HCT116 (cell line): ENCODE measurements around the gene NEURL1. TPM values are rescaled to one million over a fixed set of nuclear protein-coding genes. Genes with fewer than 3 reads are reported as not detected.

ENCODE experiments used
- ATAC-seq: fragments of 200-7000 bp; cut with Tn5 transposase; 2 replicates; pipeline ENCODE4 v1.9.1; 2020; ENCODE audit warnings: mild to moderate bottlenecking, moderate library complexity
- BruUV-seq: library from RNA; stranded (reverse); fragments of 400-500 nt; replicated peaks from 2 replicates; lab custom pipeline; 2021; lab: Mats Ljungman, UMichigan
- CTCF ChIA-PET: fragments of 300-600 bp; sonication (Branson Sonifier 250); formaldehyde crosslinking; loops from one replicate; lab custom pipeline; 2021; ENCODE audit warnings: antibody characterized with exemption; lab: Charles Lee
- POLR2A ChIA-PET: fragments of 300-600, 350-600 bp; sonication (Branson Sonifier 250); formaldehyde crosslinking; loops from one replicate; lab custom pipeline; 2021; ENCODE audit warnings: antibody characterized with exemption; lab: Charles Lee
- RAD21 ChIA-PET, 2 experiments: fragments of 300-600 bp; sonication (Branson Sonifier 250); formaldehyde crosslinking; loops; one replicate each; lab custom pipeline; 2023; ENCODE audit warnings: low total read pairs in 2 of 2; ENCODE audit not compliant: uncharacterized antibody in 2 of 2, unreplicated experiment in 2 of 2, low non-redundant PET in 1 of 2; lab: Charles Lee
- DNase-seq: peaks from one replicate; pipeline ENCODE4 v3.0.0-alpha.2; 2010; ENCODE audit warnings: low read depth, low spot score
- H2AFZ ChIP-seq: fragments of 200-600 bp; shearing (Covaris generic), sonication (generic); 2 replicates; pipeline ENCODE4 v1.6.1; 2017; ENCODE audit warnings: low read depth, mixed run types, mixed read lengths, antibody characterized with exemption, low read length; ENCODE audit not compliant: poor library complexity, severe bottlenecking
- H3K27ac ChIP-seq: 2 replicates; pipeline ENCODE4 v1.5.1; 2012; ENCODE audit warnings: low read depth, low read length
- H3K27me3 ChIP-seq: fragments of 200-600 bp; sonication (generic); 2 replicates; pipeline ENCODE4 v1.6.1; 2016; ENCODE audit warnings: mixed run types, low read length, mixed read lengths; ENCODE audit not compliant: insufficient read depth
- H3K36me3 ChIP-seq, 2 experiments: fragments of 200-500 bp in 1 of 2; fragments of 200-600 bp in 1 of 2; sonication (Bioruptor generic) in 1 of 2; sonication (generic) in 1 of 2; 2 replicates each; pipeline versions ENCODE4 v1.5.1 to v1.6.1; 2014 to 2016; ENCODE audit warnings: low read length in 2 of 2, inconsistent platforms in 1 of 2, mixed read lengths in 1 of 2, mixed run types in 1 of 2; ENCODE audit not compliant: insufficient read depth in 2 of 2, control insufficient read depth in 1 of 2
- H3K4me1 ChIP-seq, 2 experiments: fragments of 200-600 bp in 1 of 2; sonication (generic) in 1 of 2; 2 replicates each; pipeline versions ENCODE4 v1.5.1 to v1.6.1; 2012 to 2017; ENCODE audit warnings: low read length in 2 of 2, inconsistent platforms in 1 of 2, mild to moderate bottlenecking in 1 of 2, mixed read lengths in 1 of 2, mixed run types in 1 of 2, moderate library complexity in 1 of 2; ENCODE audit not compliant: insufficient read depth in 2 of 2, control insufficient read depth in 1 of 2
- H3K4me2 ChIP-seq: fragments of 200-600 bp; sonication (generic); 2 replicates; pipeline ENCODE4 v1.6.1; 2017; ENCODE audit warnings: mixed run types, low read length, mixed read lengths
- H3K4me3 ChIP-seq, 2 experiments: fragments of 200-600 bp in 1 of 2; sonication (generic) in 1 of 2; replicated peaks in 1 of 2; 2 replicates each; pipeline ENCODE4 v1.5.1; 2011 to 2016; ENCODE audit warnings: low read length in 2 of 2, control low read depth in 1 of 2, low read depth in 1 of 2, mild to moderate bottlenecking in 1 of 2, mixed read lengths in 1 of 2, mixed run types in 1 of 2
- H3K79me2 ChIP-seq: fragments of 200-600 bp; sonication (generic); 2 replicates; pipeline ENCODE4 v1.6.1; 2017; ENCODE audit warnings: mild to moderate bottlenecking, mixed run types, low read length, moderate library complexity, mixed read lengths; ENCODE audit not compliant: insufficient read depth
- H3K9ac ChIP-seq: fragments of 200-600 bp; sonication (generic); 2 replicates; pipeline ENCODE4 v1.6.1; 2016; ENCODE audit warnings: low read length, mixed read lengths
- H3K9me2 ChIP-seq: fragments of 200-600 bp; sonication (generic), shearing (Covaris generic); 2 replicates; pipeline ENCODE4 v1.6.1; 2017; ENCODE audit warnings: mixed run types, mild to moderate bottlenecking, moderate library complexity; ENCODE audit not compliant: insufficient read depth
- H3K9me3 ChIP-seq, 2 experiments: fragments of 200-500 bp in 1 of 2; fragments of 200-600 bp in 1 of 2; sonication (Bioruptor generic) in 1 of 2; sonication (generic) in 1 of 2; 2 replicates each; pipeline ENCODE4 v1.6.1; 2014 to 2017; ENCODE audit warnings: low read length in 2 of 2, mixed read lengths in 2 of 2, inconsistent platforms in 1 of 2, low read depth in 1 of 2, mild to moderate bottlenecking in 1 of 2, mixed run types in 1 of 2, moderate library complexity in 1 of 2; ENCODE audit not compliant: control insufficient read depth in 1 of 2, insufficient read depth in 1 of 2
- H4K20me1 ChIP-seq: fragments of 200-600 bp; sonication (generic), shearing (Covaris generic); 2 replicates; pipeline ENCODE4 v1.6.1; 2017; ENCODE audit warnings: mixed run types, mild to moderate bottlenecking, moderate library complexity; ENCODE audit not compliant: insufficient read depth
- CEBPB ChIP-seq: IDR thresholded peaks from 2 replicates; pipeline ENCODE4 v1.6.1; 2012; ENCODE audit warnings: low read depth
- EZH2phosphoT487 ChIP-seq: fragments of 200-600 bp; IDR thresholded peaks from 2 replicates; pipeline ENCODE4 v1.6.1; 2018; ENCODE audit warnings: antibody characterized with exemption, borderline replicate concordance
- FOSL1 ChIP-seq: IDR thresholded peaks from 2 replicates; pipeline ENCODE4 v1.6.1; 2012; ENCODE audit warnings: low read depth
- JUND ChIP-seq: IDR thresholded peaks from 2 replicates; pipeline ENCODE4 v1.6.1; 2012
- MAX ChIP-seq: IDR thresholded peaks from 2 replicates; pipeline ENCODE4 v1.6.1; 2012
- POLR2A ChIP-seq: IDR thresholded peaks from 2 replicates; pipeline ENCODE4 v1.7.0; 2011; ENCODE audit warnings: borderline replicate concordance; ENCODE audit not compliant: insufficient read depth, insufficient read length; ENCODE audit errors: extremely low read depth
- RAD21 ChIP-seq: IDR thresholded peaks from 2 replicates; pipeline ENCODE4 v1.6.1; 2012; ENCODE audit warnings: low read depth, mild to moderate bottlenecking
- REST ChIP-seq: IDR thresholded peaks from 2 replicates; pipeline ENCODE4 v1.6.1; 2012; ENCODE audit warnings: low read depth
- SIN3A ChIP-seq: IDR thresholded peaks from 2 replicates; pipeline ENCODE4 v1.6.1; 2012; ENCODE audit warnings: low read depth
- SP1 ChIP-seq: IDR thresholded peaks from 2 replicates; pipeline ENCODE4 v1.6.1; 2012; ENCODE audit warnings: low read depth
- SRF ChIP-seq: IDR thresholded peaks from 2 replicates; pipeline ENCODE4 v1.6.1; 2012; ENCODE audit warnings: low read depth
- YY1 ChIP-seq: IDR thresholded peaks from 2 replicates; pipeline ENCODE4 v1.6.1; 2011; ENCODE audit warnings: low read length, low read depth, moderate library complexity, mild to moderate bottlenecking; ENCODE audit not compliant: insufficient replicate concordance; ENCODE audit errors: extremely low read depth
- ZBTB33 ChIP-seq: IDR thresholded peaks from 2 replicates; pipeline ENCODE4 v1.6.1; 2011; ENCODE audit warnings: mild to moderate bottlenecking, low read length, moderate library complexity; ENCODE audit not compliant: insufficient replicate concordance; ENCODE audit errors: extremely low read depth
- ZFX ChIP-seq: fragments of 450-650 bp; IDR thresholded peaks from 2 replicates; pipeline ENCODE4 v1.6.1; 2017
- ZNF274 ChIP-seq: fragments of 200-500 bp; sonication (Bioruptor generic); IDR thresholded peaks from 2 replicates; pipeline ENCODE4 v1.6.1; 2014; ENCODE audit warnings: mild to moderate bottlenecking, low read depth, low read length, inconsistent platforms
- intact Hi-C: fragments of 100-400 bp; cut with micrococcal nuclease; formaldehyde crosslinking; loops from 2 replicates; pipeline ENCODE4 v1.10.0; 2022
- total RNA-seq: library from RNA; stranded (reverse); gene quantifications from one replicate; pipeline ENCODE4 v1.2.1, GENCODE V29; 2021; ENCODE audit not compliant: unreplicated experiment

The NEURL1 gene
- total RNA-seq, 1 experiment from 2014 or later: 1.4 TPM

- DNase-seq: no peak
Measured at GRCh38 chr10:103629581-103629980, 136.1 kb downstream of the NEURL1 start.

More at GRCh38 chr10:103629581-103629980, 136.1 kb downstream of the NEURL1 start:
- Histone ChIP-seq H3K9me3 (no peaks in the 10 kb centered on the region), H3K4me2 (no peak overlapping the region), H3K9me2 (no peaks in the 10 kb centered on the region), H3K36me3 (no peaks in the 10 kb centered on the region), H3K9ac (no peak overlapping the region), H3K27me3 (no peaks in the 10 kb centered on the region), H2AFZ (no peak overlapping the region), H3K79me2 (no peaks in the 10 kb centered on the region), H3K27ac (no peak overlapping the region), H3K4me1 (no peaks in the 10 kb centered on the region), H3K4me3 (no peak overlapping the region), H4K20me1 (no peaks in the 10 kb centered on the region)
- CTCF ChIA-PET: no interaction called here
- POLR2A ChIA-PET: no interaction called here
- RAD21 ChIA-PET: no interaction called here
- intact Hi-C loops: no loop called here
- BruUV-seq: no TSS peak
- no peak for ATAC-seq
- no peak for TF ChIP-seq ZBTB33
- TF ChIP-seq POLR2A: no peak
- TF ChIP-seq ZFX: no peak
- no peak for TF ChIP-seq REST
- no peak for TF ChIP-seq SIN3A
- no peak for TF ChIP-seq MAX
- no peak for TF ChIP-seq RAD21
- no peak for TF ChIP-seq FOSL1
- TF ChIP-seq JUND: no peak
- TF ChIP-seq CEBPB: no peak
- no peak for TF ChIP-seq SP1
- no peak for TF ChIP-seq SRF
- no peak for TF ChIP-seq EZH2phosphoT487
- TF ChIP-seq YY1: no peak
- TF ChIP-seq ZNF274: no peak
